Glutamatergic neuron (in vitro differentiated cells): ENCODE results near the gene TEP1. TPM values are rescaled to one million over a fixed set of nuclear protein-coding genes. Genes with fewer than 3 reads are reported as not detected.

Source experiments
- DNase-seq: peaks from one replicate; pipeline ENCODE4 v3.0.0; 2022
- H3K27ac Mint-ChIP-seq: one replicate; pipeline ENCODE4 v1.8.0; 2020; ENCODE audit warnings: mild to moderate bottlenecking, mixed read lengths, inconsistent platforms; ENCODE audit not compliant: unreplicated experiment
- H3K27me3 Mint-ChIP-seq: one replicate; pipeline ENCODE4 v1.8.0; 2020; ENCODE audit warnings: mild to moderate bottlenecking, moderate library complexity, mixed read lengths, inconsistent platforms; ENCODE audit not compliant: unreplicated experiment
- H3K36me3 Mint-ChIP-seq: one replicate; pipeline ENCODE4 v1.8.0; 2020; ENCODE audit warnings: mild to moderate bottlenecking, mixed read lengths, inconsistent platforms; ENCODE audit not compliant: unreplicated experiment
- H3K4me1 Mint-ChIP-seq: one replicate; pipeline ENCODE4 v1.8.0; 2020; ENCODE audit warnings: mild to moderate bottlenecking, low read depth, mixed read lengths, inconsistent platforms; ENCODE audit not compliant: unreplicated experiment
- H3K4me3 Mint-ChIP-seq: one replicate; pipeline ENCODE4 v1.8.0; 2020; ENCODE audit warnings: mild to moderate bottlenecking, mixed read lengths, inconsistent platforms; ENCODE audit not compliant: unreplicated experiment
- H3K9me3 Mint-ChIP-seq: one replicate; pipeline ENCODE4 v1.8.0; 2020; ENCODE audit warnings: mild to moderate bottlenecking, moderate library complexity, mixed read lengths, inconsistent platforms; ENCODE audit not compliant: unreplicated experiment
- CTCF ChIP-seq: fragments of 200-600 bp; sonication (generic); IDR thresholded peaks from one replicate; pipeline ENCODE4 v1.5.0; 2021; ENCODE audit not compliant: partially characterized antibody, unreplicated experiment
- total RNA-seq: library from RNA; stranded (reverse); fragmentation: NEBNext Ultra II Directional; extraction: Animal tissue kit (Norgen Biotek cat#: 25700); gene quantifications from one replicate; pipeline ENCODE4 v1.2.1, GENCODE V29; 2021; ENCODE audit not compliant: unreplicated experiment

TEP1 gene
- total RNA-seq, 1 donor from 2014 or later: 22.7 TPM

GRCh38 chr14:20329355-20329754 lies 83.9 kb downstream of the TEP1 start:
- H3K4me3 Mint-ChIP-seq: no peak overlapping the region
- no peaks in the 10 kb centered on the region for H3K9me3 Mint-ChIP-seq
- DNase-seq: no peak

GRCh38 chr14:20328705-20329104 lies 84.6 kb downstream of the TEP1 start:
- Mint-ChIP-seq H3K4me1 (peaks cover 17% of the 10 kb centered on the region), H3K9me3 (no peaks in the 10 kb centered on the region), H3K27ac (no peak overlapping the region), H3K36me3 (no peaks in the 10 kb centered on the region), H3K27me3 (peaks cover 5% of the 10 kb centered on the region), H3K4me3 (no peak overlapping the region)
- TF ChIP-seq CTCF: no peak
- DNase-seq: no peak

More at GRCh38 chr14:20329355-20329754, 83.9 kb downstream of the TEP1 start:
- Mint-ChIP-seq H3K36me3 (no peaks in the 10 kb centered on the region), H3K27me3 (peaks cover 5% of the 10 kb centered on the region), H3K27ac (no peak overlapping the region), H3K4me1 (peaks cover 17% of the 10 kb centered on the region)
- no peak for TF ChIP-seq CTCF

- Mint-ChIP-seq H3K27me3 (no peaks in the 10 kb centered on the region), H3K27ac (no peak overlapping the region), H3K36me3 (no peaks in the 10 kb centered on the region), H3K4me1 (peaks cover 14% of the 10 kb centered on the region), H3K4me3 (peak overlapping the region; percentile 13), H3K9me3 (no peaks in the 10 kb centered on the region)
- DNase-seq: no peak
- TF ChIP-seq CTCF: peak; percentile 78
Observed at GRCh38 chr14:20327005-20327869, 86.1 kb downstream of the TEP1 start.

GRCh38 chr14:20317720-20318119 lies 95.6 kb downstream of the TEP1 start:
- Mint-ChIP-seq H3K27ac (no peak overlapping the region), H3K9me3 (peaks cover 2% of the 10 kb centered on the region), H3K4me3 (no peak overlapping the region), H3K36me3 (peaks cover 3% of the 10 kb centered on the region), H3K27me3 (no peaks in the 10 kb centered on the region), H3K4me1 (no peaks in the 10 kb centered on the region)
- TF ChIP-seq CTCF: no peak
- no peak for DNase-seq

Other genes with a start within 250 kb of the TEP1 start
- gene OR11G2, start 222.6 kb downstream of the TEP1 start, total RNA-seq: not detected
- gene OR11H6, start 189.8 kb downstream of the TEP1 start, total RNA-seq: not detected
- not detected for gene OR11H7, start 184.5 kb downstream of the TEP1 start, total RNA-seq
- gene OR11H4, start 174.2 kb downstream of the TEP1 start, total RNA-seq: not detected
- gene TTC5, start 107.5 kb downstream of the TEP1 start, total RNA-seq: 37.4 TPM
- gene CCNB1IP1, start 80.2 kb downstream of the TEP1 start, total RNA-seq: 95.8 TPM
- gene PARP2, start 69.9 kb downstream of the TEP1 start, total RNA-seq: 33.9 TPM
- gene KLHL33, start 22.7 kb upstream of the TEP1 start, total RNA-seq: 0.15 TPM
- gene OSGEP, start 41.3 kb upstream of the TEP1 start, total RNA-seq: 65.0 TPM
- gene APEX1, start 41.7 kb upstream of the TEP1 start, total RNA-seq: 265 TPM
- 49.1 TPM for gene PIP4P1, start 47.9 kb upstream of the TEP1 start, total RNA-seq
- 25.9 TPM for gene PNP, start 55.9 kb upstream of the TEP1 start, total RNA-seq
- 0.98 TPM for gene RNASE10, start 92.0 kb upstream of the TEP1 start, total RNA-seq
- not detected for gene RNASE9, start 147.5 kb upstream of the TEP1 start, total RNA-seq
- gene RNASE11, start 174.5 kb upstream of the TEP1 start, total RNA-seq: not detected
- gene RNASE12, start 177.9 kb upstream of the TEP1 start, total RNA-seq: not detected
- gene OR6S1, start 228.2 kb upstream of the TEP1 start, total RNA-seq: not detected